Ramos (cell line): ENCODE data around the gene FAM162A.

Source experiments
- in situ Hi-C: fragments of 300-500 bp; cut with MboI; formaldehyde crosslinking; loops from one replicate; pipeline ENCODE4 v1.14.3; 2022; ENCODE audit warnings: low sequenced_read_pairs; ENCODE audit not compliant: unreplicated experiment

Gene FAM162A

DNA sequence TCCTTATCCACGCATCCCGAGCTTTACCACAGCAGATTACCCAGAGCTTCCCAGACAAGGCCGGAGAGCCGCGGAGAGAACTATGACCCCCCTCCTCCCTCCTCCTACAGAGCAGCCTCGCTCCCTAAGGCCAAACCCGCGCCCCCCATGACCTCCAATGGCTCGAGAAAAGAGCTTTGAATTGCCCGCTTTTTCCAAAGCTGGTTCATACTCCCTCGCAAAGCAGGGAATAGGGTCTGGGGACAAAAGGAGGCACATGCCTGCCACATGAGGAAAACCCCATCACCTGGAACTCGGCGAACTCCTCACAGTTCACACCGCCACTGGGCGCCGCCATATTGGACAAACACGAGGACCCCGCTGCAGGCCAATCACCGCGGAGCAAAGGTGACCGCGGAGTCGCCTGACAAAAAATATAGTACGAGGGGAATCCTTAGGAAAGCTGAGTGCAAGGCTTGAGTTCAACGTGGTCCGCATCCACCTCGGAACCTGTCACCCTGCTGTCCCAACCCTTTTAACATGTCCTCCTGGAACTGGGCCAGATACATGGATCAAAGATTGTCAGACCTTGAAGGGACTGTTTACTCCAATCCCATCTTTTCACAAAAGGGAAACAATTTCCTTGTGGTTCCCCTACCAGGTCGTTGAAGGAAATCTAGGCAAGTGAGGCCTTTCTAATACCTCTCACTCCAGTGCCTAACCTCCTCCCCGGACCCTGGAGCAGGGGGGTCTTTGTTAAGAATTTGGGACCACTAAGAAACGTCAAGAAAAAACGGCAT is 905 bp upstream of the FAM162A start, which contains the start of gene MIX23:
Gene MIX23, minus strand, starts transcription at position 344 of the 779 bp plus-strand sequence. Its CDS starts 7 bp downstream, at position 337.
- in situ Hi-C loops, result no loop called here

DNA sequence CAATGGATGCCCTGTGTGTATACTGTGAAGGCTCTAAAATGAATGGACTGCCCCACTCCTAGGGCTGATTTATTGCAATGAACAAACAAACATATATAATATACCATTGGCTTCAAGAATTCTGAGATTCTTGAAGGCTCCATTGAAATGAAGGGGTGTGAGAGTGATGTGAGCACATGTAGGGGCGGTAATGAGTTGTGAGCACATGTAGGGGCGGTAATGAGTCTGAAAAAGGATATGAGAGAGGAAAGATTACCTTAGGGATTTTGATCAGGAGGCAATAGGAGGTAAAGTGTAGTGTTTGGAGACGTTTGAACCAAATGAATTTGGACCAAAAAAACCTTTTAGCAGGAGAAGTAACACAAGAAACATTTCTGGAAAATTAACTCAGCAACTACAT is 3.7 kb downstream of the FAM162A start:
- in situ Hi-C loops, result no loop called here

DNA sequence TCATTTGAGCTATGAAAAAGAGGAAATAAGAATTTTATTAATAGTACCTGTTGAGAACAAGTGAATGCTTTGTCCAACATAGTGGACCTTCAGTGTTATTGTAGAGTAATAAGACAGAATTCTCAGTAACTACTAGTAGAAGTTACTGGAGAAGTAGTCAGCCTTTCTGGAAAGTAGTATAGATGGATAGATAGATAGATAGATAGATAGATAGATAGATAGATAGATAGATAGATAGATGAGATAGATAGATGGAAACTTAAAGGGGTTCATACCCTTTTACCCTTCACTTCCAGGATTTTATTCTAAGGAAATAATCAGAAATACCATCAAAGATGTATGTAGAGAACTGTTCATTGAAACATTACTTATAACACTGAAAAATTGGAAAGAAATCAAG is 5.2 kb downstream of the FAM162A start:
- in situ Hi-C loops, result no loop called here

DNA sequence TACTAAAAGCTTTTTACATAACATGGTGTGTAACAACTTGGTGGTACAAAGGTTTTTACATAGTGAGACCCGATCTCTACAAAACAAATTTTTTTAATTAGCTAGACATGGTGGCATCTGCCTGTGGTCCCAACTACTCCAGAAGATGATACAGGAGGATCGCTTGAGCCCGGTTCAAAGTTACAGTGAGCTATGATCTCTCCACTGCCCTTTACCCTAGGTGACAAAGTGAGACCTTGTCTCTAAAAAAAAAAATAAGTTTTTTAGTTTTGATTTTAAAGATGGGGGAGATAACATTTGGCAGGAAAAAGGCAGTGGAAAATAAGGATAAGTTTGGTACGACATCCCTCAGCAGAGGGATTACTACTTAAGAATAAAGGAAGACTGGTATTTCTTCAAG is 5.9 kb downstream of the FAM162A start:
- in situ Hi-C loops, result no loop called here

DNA sequence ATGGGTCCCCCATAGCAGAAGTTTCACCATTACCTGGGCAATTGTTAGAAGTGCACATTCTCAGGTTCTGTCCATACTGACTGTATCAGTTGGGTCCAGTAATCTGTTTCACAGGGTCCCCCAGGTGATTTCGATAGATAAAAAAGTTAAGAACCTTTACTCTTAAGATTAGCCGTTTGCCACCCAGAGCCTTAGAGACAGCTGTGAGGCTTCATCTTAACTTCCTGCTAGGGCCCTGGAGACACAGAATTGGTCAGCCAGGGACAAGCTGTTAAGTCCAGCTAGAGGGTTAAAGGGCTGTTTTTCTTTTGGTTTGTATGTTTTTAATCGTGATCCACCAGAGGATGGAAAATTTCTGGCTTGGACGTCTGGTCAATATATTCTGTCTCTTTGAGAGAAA is 6.7 kb downstream of the FAM162A start:
- in situ Hi-C loops, result no loop called here

DNA sequence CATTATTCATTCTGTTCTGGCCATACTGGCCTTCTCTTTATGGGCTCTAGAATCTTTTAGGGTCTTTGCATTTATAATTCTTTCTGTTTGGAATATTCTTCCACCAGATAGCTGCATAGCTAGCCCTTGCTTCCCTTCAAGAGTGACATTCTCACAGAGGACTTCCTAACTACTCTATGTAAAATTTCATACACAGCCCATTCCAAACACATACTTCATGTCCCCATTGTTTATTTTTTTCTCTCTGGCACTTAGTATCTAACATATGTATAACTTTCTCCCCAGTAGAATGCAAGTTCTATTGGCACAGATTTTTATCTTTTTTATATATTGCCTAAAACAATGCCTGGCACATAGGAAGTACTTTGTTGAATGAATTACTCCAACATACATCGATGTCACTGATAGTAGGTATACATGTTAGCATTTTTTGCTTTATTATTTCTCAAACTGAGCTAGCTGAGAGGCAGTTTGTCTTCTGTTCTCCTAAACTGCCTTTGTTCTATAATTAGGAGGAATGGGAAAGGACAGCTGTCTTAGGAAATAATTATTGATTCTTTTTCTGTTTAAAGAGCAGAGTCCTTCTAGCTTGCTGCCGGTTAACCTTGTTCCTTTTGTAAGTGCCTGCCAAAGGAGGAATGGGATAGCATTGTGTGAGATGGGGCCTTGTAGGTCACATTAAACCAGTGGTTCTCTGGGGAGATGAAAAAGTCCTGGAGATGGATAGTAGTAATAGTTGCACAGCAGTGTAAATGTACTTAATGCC is 7.9 kb downstream of the FAM162A start:
- in situ Hi-C loops, result no loop called here

DNA sequence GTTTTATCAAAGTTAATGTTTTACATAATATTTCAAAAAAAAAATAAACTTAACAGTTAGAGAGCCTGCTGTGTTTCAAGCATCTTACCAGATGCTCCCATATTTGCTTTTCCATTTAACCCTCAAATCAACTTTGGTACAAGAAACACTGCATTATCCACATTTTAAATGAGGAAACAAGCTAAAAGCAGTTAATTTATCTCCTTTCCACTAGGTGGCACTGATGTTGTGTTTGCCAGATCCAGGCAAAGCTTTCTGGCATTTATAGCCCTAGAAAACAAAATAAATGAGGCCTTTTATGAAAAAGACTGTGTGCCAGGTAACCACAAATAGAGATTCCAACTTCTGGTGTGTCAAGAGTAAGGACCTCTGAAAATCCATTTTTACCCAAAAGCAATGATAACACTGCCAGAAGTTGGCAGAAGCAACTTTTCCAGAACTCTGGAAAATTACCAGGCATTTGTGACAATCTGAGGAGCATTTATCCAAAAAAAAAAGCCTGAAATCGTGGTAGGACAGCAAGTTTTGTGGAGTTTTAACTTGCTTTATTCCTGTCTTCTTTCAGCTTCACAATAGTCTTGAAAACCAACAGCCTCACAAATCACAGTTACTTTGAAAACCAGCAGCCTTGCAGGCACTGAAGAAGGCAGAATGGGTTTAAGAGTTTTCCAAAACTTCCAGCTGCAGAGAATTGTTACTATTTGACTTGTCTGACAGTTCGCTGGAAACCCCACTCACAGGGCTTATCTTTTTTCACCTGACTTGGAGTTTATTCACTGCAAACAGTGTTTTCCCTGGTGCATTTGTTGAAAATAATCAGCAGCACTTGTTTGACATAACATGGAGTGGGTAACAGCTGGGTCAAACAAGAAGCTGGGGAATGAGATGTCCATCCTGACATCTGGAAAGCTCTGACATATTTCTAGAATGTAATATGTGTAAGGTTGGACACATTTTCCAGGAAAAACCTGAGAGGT is 9.2 kb downstream of the FAM162A start:
- in situ Hi-C loops, result no loop called here

DNA sequence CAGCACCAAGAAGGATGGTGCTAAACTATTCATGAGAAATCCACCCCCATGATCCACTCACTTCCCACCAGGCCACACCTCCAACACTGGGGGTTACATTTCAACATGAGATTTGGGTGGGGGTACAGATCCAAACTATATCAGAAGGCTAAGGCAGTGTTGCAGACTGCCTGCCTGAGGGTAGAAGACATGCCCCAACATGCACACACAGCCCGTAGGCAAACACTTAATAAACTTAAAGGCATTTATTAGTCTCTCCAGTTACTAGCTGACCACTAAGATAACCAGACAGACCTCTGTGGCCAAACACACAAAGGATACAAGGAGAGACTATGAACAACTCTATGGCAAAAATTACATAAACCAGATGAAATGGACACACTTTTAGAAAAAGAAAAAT is 10.2 kb downstream of the FAM162A start:
- in situ Hi-C loops, result no loop called here

DNA sequence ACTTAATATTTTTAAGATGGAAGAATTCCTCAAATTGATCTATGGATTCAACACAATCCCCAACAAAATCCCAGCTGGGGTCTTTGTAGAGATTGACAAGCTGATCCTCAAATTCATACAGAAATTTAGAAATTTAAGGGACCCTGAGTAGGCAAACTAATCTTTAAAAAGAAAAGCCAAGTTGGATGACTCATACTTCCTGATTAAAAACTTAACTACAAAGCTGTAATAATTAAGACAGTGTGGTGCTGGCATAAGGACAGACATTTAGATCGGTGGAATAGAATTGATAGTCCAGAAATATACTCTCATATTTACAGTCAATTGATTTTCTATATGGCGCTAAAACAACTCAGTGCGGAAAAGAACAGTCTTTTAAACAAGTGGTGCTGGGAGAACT is 11.6 kb downstream of the FAM162A start:
- in situ Hi-C loops, result no loop called here

DNA sequence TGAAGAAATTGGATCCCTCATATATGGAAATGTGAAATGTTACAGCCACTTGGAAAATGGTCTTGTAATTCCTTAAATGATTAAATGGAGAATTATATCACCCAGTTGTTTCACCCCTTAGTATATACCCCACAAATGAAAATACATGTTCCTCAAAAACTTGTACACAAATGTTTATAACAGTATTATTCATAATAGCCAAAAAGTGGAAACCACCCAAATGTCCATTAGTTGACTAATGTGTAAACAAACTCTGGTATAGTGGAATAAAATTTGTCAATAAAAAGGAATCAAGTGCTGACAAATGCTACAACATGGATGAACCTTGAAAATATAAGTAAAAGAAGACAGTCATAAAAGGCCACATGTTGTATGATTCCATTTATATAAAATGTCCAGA is 12.5 kb downstream of the FAM162A start:
- in situ Hi-C loops, result no loop called here

DNA sequence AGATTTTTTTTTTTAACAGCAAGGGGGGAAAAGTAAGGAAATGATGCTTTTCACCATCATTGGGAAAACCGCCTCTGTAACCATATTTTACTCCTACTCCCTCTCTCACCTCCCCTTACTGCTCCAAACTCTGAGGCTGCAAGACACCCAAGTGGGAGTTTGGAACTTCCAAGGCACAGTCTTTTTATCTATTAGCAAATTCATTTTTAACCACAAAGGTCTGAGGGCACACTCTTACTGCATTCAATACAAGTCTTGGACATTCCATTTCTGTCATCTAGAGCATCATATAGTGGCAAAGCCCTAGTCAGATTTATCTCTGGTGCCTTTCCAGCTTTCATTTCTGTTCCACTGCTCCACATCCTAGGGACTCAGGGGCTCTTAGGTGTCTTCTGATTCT is 13.2 kb downstream of the FAM162A start:
- in situ Hi-C loops, result no loop called here

DNA sequence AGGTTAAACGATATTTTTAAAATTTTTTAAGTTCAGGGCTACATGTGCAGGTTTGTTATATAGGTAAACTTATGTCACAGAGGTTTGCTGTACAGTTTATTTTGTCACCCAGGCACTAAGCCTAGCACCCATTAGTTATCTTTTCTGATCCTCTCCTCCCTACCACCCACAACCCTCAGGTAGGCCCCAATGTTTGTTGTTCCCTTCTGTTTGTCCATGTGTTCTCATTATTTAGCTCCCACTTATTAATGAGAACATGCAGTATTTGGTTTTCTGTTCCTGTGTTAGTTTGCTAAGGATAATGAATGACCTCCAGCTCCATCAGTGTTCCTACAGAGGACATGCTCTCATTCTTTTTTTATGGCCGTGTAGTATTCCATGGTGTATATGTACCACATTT is 14.9 kb downstream of the FAM162A start:
- in situ Hi-C loops, result no loop called here

DNA sequence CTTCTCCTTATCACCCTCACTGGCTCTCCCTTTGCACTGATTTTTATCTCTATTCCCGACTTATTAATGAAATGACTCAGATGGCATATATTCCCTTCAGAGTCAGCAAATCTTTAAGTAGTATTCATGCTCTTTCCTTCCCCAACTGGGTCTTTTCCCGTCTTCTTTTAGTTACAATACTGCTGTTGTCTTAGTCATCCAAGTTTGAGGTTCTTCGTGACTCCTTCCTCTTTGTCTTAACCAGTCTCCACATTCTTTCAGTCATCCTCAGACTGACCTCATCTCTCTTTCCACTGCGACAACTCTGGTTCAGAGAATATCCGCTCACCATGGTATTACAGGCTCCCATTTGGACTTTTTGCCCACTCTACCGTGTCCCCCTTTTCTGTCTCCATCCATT is 19.5 kb downstream of the FAM162A start:
- in situ Hi-C loops, result no loop called here

DNA sequence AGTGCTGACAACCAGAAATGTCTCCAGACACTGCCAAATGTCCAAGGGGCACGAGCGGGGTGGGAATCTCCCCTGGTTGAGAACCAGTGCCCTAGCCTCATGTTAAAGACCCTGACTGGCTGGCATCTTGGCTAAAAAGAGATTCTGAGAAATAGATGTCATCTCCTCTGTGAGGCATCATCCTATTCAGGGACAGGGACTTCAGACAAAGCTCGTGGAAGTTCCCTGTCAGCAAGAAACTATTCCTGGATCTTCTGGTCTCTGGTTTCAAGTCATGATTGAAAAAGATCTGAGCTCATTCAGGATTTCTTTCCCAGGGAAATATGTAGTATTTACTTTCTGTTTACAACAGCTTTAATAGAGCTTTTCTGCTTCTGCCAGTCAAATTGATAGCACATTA is 21.0 kb downstream of the FAM162A start:
- in situ Hi-C loops, result no loop called here

DNA sequence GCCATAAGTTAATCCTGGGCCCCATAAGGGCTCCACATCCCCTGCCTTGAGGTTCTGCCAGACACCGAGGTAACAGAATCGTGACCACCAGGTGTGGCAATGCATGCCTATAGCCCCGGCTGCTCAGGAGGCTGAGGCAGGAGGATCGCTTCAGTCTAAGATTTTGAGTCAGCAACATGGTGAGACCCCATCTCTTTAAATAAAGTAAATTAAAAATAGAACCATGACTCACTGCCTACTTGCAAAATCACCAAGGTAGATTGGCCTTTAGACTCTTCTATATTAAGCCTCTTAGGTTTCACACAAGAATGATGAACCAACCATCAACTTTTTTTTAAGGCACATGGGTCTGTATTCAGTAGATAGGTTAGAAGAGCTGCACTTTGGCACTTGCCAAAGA is 22.2 kb downstream of the FAM162A start:
- in situ Hi-C loops, result no loop called here

DNA sequence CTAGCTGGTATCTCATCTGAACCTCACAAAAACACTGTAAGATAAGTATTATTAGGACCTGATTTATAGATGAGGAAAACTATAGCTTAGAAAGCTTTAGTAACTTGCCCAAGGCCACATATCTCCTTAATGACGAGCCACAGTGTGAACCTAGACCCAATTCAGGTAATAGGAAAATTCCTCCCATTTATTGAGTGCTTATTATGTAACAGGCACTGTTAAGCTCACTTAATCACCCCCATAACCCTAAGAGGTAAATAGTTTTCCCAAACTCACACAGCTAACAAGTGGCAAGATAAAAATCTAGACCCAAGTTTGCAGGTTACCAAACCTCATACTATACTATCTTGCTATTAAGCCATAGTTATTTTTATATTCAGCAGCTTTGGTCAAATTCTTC is 24.0 kb downstream of the FAM162A start:
- in situ Hi-C loops, result no loop called here

DNA sequence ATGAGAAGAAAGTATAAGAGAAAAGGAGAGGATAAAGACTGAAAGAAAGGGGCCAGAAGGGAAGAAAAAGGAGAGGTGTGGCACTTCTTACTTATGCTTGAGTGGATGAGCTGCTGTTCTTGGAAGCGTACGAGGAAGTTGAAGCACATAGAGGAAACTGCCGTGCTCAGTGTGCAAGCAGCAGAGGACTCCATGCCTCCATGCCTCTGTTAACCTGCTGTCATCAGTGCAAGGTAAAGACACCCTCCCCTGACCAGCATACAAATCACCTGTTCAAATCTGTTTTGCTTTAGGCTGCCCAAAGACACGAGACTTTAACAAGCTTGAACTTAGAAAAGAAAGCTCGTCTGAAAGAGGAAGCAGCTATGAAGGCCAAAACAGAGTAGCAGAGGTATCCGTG is 25.5 kb downstream of the FAM162A start:
- in situ Hi-C loops, result no loop called here

DNA sequence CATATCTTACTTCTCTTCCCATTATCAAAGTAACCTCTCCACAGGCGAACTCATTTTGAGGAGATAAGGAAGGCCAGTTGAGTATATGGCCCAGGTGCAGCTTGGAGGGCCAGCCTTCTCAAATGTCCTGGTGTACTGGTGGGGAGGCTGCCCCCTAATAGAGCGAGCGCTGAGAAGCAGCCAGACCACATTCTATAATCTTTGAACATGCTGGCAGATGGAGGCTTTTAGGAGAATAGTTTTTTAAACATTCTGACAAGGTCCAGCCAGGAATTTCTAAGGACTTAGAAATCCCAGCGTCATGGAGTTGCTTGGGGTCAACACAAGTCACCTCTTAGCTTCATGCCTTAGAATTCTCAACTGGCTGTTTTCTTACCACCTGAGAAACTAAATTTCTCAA is 26.1 kb downstream of the FAM162A start:
- in situ Hi-C loops, result no loop called here

DNA sequence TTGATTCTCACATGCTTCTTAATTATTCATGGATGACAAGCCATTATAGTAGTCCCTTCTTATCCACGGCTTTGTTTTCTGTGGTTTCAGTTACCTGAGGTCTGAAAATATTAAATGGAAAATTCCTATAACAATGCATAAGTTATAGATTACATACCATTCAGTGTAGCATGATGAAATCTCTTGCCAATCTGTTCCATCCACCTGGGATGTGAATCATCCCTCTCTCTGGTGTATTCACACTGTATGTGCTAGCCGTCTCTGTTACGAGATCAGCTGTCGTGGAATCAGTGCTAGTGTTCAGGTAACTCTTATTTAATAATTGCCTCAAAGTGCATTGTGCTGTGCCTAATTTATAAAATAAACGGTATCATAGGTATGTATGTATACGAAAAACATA is 26.7 kb downstream of the FAM162A start:
- in situ Hi-C loops, result no loop called here

DNA sequence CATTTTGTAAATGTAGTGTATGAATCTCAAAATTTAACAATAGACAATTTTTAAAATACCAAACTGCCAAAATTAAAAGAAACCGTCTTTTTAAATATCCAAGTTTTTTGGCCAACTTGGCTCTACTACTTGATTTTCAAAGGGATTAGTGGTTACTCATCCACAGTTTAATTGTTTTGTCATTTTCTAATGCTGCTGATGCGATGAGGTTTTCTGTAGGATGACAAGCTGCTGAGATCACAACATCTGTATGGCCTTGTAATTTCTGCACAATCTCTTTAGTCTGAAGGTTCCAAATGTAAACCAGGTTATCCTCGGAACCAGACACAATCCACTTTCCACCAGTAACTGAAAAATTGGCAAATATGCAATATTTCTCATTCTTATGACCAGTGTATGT is 30.4 kb downstream of the FAM162A start:
- in situ Hi-C loops, result no loop called here
